Measurements from ENCODE around the gene MBOAT7.

Gene MBOAT7

GRCh38 chr19:54169149-54169740, 20.1 kb downstream of the MBOAT7 start:
- Histone ChIP-seq H3K27me3 (ENCODE audit: insufficient read depth, low read depth) (peaks cover 33% of the 10 kb centered on the region), H3K4me2 (no peak overlapping the region), H4K20me1 (ENCODE audit: insufficient read depth) (no peaks in the 10 kb centered on the region), H3K27ac (no peak overlapping the region), H3K79me2 (ENCODE audit: insufficient read depth, low read depth) (no peaks in the 10 kb centered on the region), H3K4me3 (IDR thresholded peaks at IDR 0.05; ENCODE audit: insufficient read depth, low read depth, low read length) (no peak overlapping the region), H3K36me3 (ENCODE audit: insufficient read depth) (no peaks in the 10 kb centered on the region), H3K4me1 (ENCODE audit: low read depth, poor library complexity, severe bottlenecking) (peaks cover 6% of the 10 kb centered on the region), H2AFZ (ENCODE audit: low read depth) (no peak overlapping the region), H3K9ac (no peak overlapping the region)
- no peak for TF ChIP-seq CTCF (conservative IDR thresholded peaks at IDR 0.05; ENCODE audit: low read depth, low read length)

GRCh38 chr19:54168174-54168917, 21.0 kb downstream of the MBOAT7 start:
- peaks cover 29% of the 10 kb centered on the region for H3K27me3 ChIP-seq (ENCODE audit: insufficient read depth, low read depth)
- peaks cover 6% of the 10 kb centered on the region for H3K4me1 ChIP-seq (ENCODE audit: low read depth, poor library complexity, severe bottlenecking)
- no peak overlapping the region for H3K27ac ChIP-seq
- H3K4me2 ChIP-seq = peak overlapping the region; percentile 76
- no peaks in the 10 kb centered on the region for H3K79me2 ChIP-seq (ENCODE audit: insufficient read depth, low read depth)
- peak overlapping the region; percentile 64; the same call in 1 of the 2 replicates for H2AFZ ChIP-seq (ENCODE audit: low read depth)
- H3K9ac ChIP-seq = no peak overlapping the region
- no peak overlapping the region for H3K4me3 ChIP-seq (IDR thresholded peaks at IDR 0.05; ENCODE audit: insufficient read depth, low read depth, low read length)
- H4K20me1 ChIP-seq (ENCODE audit: insufficient read depth) = no peaks in the 10 kb centered on the region
- TF ChIP-seq CTCF (conservative IDR thresholded peaks at IDR 0.05; ENCODE audit: low read depth, low read length) = peak; percentile 66
- H3K36me3 ChIP-seq (ENCODE audit: insufficient read depth) = no peaks in the 10 kb centered on the region

GRCh38 chr19:54165222-54165621, 24.2 kb downstream of the MBOAT7 start:
- Histone ChIP-seq H3K4me3 (IDR thresholded peaks at IDR 0.05; ENCODE audit: insufficient read depth, low read depth, low read length) (no peak overlapping the region), H3K79me2 (ENCODE audit: insufficient read depth, low read depth) (no peaks in the 10 kb centered on the region), H3K27ac (no peak overlapping the region), H3K27me3 (ENCODE audit: insufficient read depth, low read depth) (peaks cover 25% of the 10 kb centered on the region), H3K9ac (no peak overlapping the region), H2AFZ (ENCODE audit: low read depth) (no peak overlapping the region), H4K20me1 (ENCODE audit: insufficient read depth) (no peaks in the 10 kb centered on the region), H3K36me3 (ENCODE audit: insufficient read depth) (no peaks in the 10 kb centered on the region), H3K4me1 (ENCODE audit: low read depth, poor library complexity, severe bottlenecking) (peaks cover 25% of the 10 kb centered on the region), H3K4me2 (no peak overlapping the region)
- no peak for TF ChIP-seq CTCF (conservative IDR thresholded peaks at IDR 0.05; ENCODE audit: low read depth, low read length)

GRCh38 chr19:54164369-54165068, 24.9 kb downstream of the MBOAT7 start:
- Histone ChIP-seq H3K4me1 (ENCODE audit: low read depth, poor library complexity, severe bottlenecking) (peaks cover 25% of the 10 kb centered on the region), H3K4me2 (no peak overlapping the region), H3K36me3 (ENCODE audit: insufficient read depth) (no peaks in the 10 kb centered on the region), H3K9ac (no peak overlapping the region), H3K27me3 (ENCODE audit: insufficient read depth, low read depth) (peaks cover 21% of the 10 kb centered on the region), H3K27ac (no peak overlapping the region), H4K20me1 (ENCODE audit: insufficient read depth) (no peaks in the 10 kb centered on the region), H2AFZ (ENCODE audit: low read depth) (no peak overlapping the region), H3K4me3 (IDR thresholded peaks at IDR 0.05; ENCODE audit: insufficient read depth, low read depth, low read length) (no peak overlapping the region), H3K79me2 (ENCODE audit: insufficient read depth, low read depth) (no peaks in the 10 kb centered on the region)
- no peak for TF ChIP-seq CTCF (conservative IDR thresholded peaks at IDR 0.05; ENCODE audit: low read depth, low read length)
